Glutamatergic neuron (in vitro differentiated cells): ENCODE data around the gene COTL1. TPM values are rescaled to one million over a fixed set of nuclear protein-coding genes. Genes with fewer than 3 reads are reported as not detected.

Experiments used
- DNase-seq: peaks from one replicate; pipeline ENCODE4 v3.0.0; 2022
- H3K27ac Mint-ChIP-seq: one replicate; pipeline ENCODE4 v1.8.0; 2020; ENCODE audit warnings: mild to moderate bottlenecking, mixed read lengths, inconsistent platforms; ENCODE audit not compliant: unreplicated experiment
- H3K27me3 Mint-ChIP-seq: one replicate; pipeline ENCODE4 v1.8.0; 2020; ENCODE audit warnings: mild to moderate bottlenecking, moderate library complexity, mixed read lengths, inconsistent platforms; ENCODE audit not compliant: unreplicated experiment
- H3K36me3 Mint-ChIP-seq: one replicate; pipeline ENCODE4 v1.8.0; 2020; ENCODE audit warnings: mild to moderate bottlenecking, mixed read lengths, inconsistent platforms; ENCODE audit not compliant: unreplicated experiment
- H3K4me1 Mint-ChIP-seq: one replicate; pipeline ENCODE4 v1.8.0; 2020; ENCODE audit warnings: mild to moderate bottlenecking, low read depth, mixed read lengths, inconsistent platforms; ENCODE audit not compliant: unreplicated experiment
- H3K4me3 Mint-ChIP-seq: one replicate; pipeline ENCODE4 v1.8.0; 2020; ENCODE audit warnings: mild to moderate bottlenecking, mixed read lengths, inconsistent platforms; ENCODE audit not compliant: unreplicated experiment
- H3K9me3 Mint-ChIP-seq: one replicate; pipeline ENCODE4 v1.8.0; 2020; ENCODE audit warnings: mild to moderate bottlenecking, moderate library complexity, mixed read lengths, inconsistent platforms; ENCODE audit not compliant: unreplicated experiment
- total RNA-seq: library from RNA; stranded (reverse); fragmentation: NEBNext Ultra II Directional; extraction: Animal tissue kit (Norgen Biotek cat#: 25700); gene quantifications from one replicate; pipeline ENCODE4 v1.2.1, GENCODE V29; 2021; ENCODE audit not compliant: unreplicated experiment
- TF ChIP-seq, protein P1 (sequence below): fragments of 200-600 bp; sonication (generic); IDR thresholded peaks from one replicate; pipeline ENCODE4 v1.5.0; 2021; ENCODE audit not compliant: partially characterized antibody, unreplicated experiment

COTL1 gene
- total RNA-seq, 1 donor from 2014 or later: 545 TPM

- DNase-seq: no peak
- H3K27ac Mint-ChIP-seq: no peak overlapping the region
- H3K4me3 Mint-ChIP-seq: no peak overlapping the region
- H3K4me1 Mint-ChIP-seq: peaks cover 37% of the 10 kb centered on the region
- no peaks in the 10 kb centered on the region for H3K36me3 Mint-ChIP-seq
- peaks cover 2% of the 10 kb centered on the region for H3K27me3 Mint-ChIP-seq
- peaks cover 1% of the 10 kb centered on the region for H3K9me3 Mint-ChIP-seq
- TF ChIP-seq, protein P1, sequence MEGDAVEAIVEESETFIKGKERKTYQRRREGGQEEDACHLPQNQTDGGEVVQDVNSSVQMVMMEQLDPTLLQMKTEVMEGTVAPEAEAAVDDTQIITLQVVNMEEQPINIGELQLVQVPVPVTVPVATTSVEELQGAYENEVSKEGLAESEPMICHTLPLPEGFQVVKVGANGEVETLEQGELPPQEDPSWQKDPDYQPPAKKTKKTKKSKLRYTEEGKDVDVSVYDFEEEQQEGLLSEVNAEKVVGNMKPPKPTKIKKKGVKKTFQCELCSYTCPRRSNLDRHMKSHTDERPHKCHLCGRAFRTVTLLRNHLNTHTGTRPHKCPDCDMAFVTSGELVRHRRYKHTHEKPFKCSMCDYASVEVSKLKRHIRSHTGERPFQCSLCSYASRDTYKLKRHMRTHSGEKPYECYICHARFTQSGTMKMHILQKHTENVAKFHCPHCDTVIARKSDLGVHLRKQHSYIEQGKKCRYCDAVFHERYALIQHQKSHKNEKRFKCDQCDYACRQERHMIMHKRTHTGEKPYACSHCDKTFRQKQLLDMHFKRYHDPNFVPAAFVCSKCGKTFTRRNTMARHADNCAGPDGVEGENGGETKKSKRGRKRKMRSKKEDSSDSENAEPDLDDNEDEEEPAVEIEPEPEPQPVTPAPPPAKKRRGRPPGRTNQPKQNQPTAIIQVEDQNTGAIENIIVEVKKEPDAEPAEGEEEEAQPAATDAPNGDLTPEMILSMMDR: no peak
Measured at GRCh38 chr16:84554627-84555328, 63.1 kb downstream of the COTL1 start.

DNA sequence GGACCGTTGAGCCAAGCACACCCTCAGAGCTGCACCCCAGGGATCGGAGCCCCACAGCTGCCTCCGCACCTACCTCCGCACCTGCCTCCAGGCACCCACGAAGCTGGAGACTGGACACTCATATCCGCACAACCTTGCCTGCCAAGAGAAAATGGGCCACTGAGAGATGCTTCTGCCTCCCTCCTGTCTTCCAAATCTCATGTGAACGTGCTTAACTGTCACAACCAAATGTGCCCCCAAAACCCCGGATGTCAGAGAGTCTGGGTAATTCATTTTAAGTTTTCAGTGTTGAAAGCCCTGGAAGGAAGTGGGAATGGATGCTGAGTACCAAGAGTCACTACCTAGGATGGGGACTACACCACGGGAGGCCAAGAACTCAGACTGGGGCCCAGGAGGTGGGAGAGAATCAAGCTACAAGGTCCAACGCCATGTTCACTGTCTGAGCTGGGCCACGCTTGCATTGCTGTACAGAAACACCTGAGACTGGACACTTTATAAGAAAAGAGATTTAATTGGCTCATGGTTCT, 63.9 kb downstream of the COTL1 start:
- peaks cover 4% of the 10 kb centered on the region for H3K9me3 Mint-ChIP-seq
- H3K27ac Mint-ChIP-seq: peak overlapping the region; percentile 52
- peaks cover 4% of the 10 kb centered on the region for H3K27me3 Mint-ChIP-seq
- H3K4me1 Mint-ChIP-seq: peaks cover 42% of the 10 kb centered on the region
- TF ChIP-seq, protein P1: no peak
- DNase-seq: no peak
- H3K4me3 Mint-ChIP-seq: peak overlapping the region; percentile 61
- no peaks in the 10 kb centered on the region for H3K36me3 Mint-ChIP-seq

DNA sequence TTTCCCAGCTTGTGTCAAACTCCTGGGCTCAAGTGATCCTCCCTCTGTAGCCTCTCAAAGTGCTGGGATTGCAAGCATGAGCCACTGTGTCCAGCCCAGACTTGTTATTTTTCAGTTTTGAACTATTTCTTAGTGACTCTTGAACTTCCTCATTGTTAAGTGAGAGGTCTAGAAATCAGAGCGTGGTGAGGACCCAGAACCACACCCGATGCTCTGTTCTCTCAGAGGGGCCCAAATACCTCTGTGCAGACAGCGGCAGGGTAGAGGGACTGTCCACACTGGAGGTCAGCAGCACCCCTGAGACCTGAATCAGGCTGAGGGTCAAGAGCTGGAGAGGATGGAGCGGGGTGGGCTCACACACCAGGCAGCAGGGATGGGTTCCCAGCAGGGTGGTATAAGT, 65.7 kb downstream of the COTL1 start:
- Mint-ChIP-seq H3K27ac (no peak overlapping the region), H3K9me3 (peaks cover 4% of the 10 kb centered on the region), H3K27me3 (peaks cover 6% of the 10 kb centered on the region), H3K4me1 (peaks cover 44% of the 10 kb centered on the region), H3K36me3 (no peaks in the 10 kb centered on the region), H3K4me3 (no peak overlapping the region)
- TF ChIP-seq, protein P1: no peak
- DNase-seq: no peak

GRCh38 chr16:84550096-84550495, 67.8 kb downstream of the COTL1 start:
- H3K4me1 Mint-ChIP-seq: peaks cover 49% of the 10 kb centered on the region
- H3K9me3 Mint-ChIP-seq: peaks cover 11% of the 10 kb centered on the region
- H3K4me3 Mint-ChIP-seq: peak overlapping the region; percentile 34
- H3K27ac Mint-ChIP-seq: peak overlapping the region; percentile 72
- no peaks in the 10 kb centered on the region for H3K36me3 Mint-ChIP-seq
- TF ChIP-seq, protein P1: no peak
- DNase-seq: no peak
- peaks cover 14% of the 10 kb centered on the region for H3K27me3 Mint-ChIP-seq
